HG03558 (cell line): ENCODE measurements around the gene PRR23A.
"Not testable (repeated sequence)": the region's sequence is repeated elsewhere in the genome, so short reads cannot be mapped to it uniquely, and the experiment has no call there.

Experiments used
- ATAC-seq: cut with Tn5 transposase; IDR thresholded peaks from one replicate; pipeline ENCODE4 v1.9.1; 2021; ENCODE audit warnings: moderate number of reproducible peaks; ENCODE audit not compliant: unreplicated experiment; ENCODE audit errors: extremely low read depth

Gene PRR23A

GRCh38 chr3:139006051-139006716 is at the start of gene PRR23A:
PRR23A (minus strand) TSS chr3:139006268; CDS start chr3:139006268, 0 bp downstream.
- no peak for ATAC-seq

- no peak for ATAC-seq
Measured at GRCh38 chr3:139052802-139053600, 46.9 kb upstream of the PRR23A start.

- ATAC-seq: no peak
Measured at GRCh38 chr3:139044366-139045210, 38.5 kb upstream of the PRR23A start, which contains the start of gene PRR23C. PRR23C (minus strand) TSS chr3:139044892; CDS start chr3:139044620, 272 bp downstream.

GRCh38 chr3:139043554-139044365 is 37.7 kb upstream of the PRR23A start:
- no peak for ATAC-seq

- ATAC-seq: no peak
Measured at GRCh38 chr3:139037478-139037877, 31.4 kb upstream of the PRR23A start.

GRCh38 chr3:139032326-139033002 is 26.4 kb upstream of the PRR23A start:
- no peak for ATAC-seq

GRCh38 chr3:139030576-139030975 is 24.5 kb upstream of the PRR23A start:
- not testable (repeated sequence) for ATAC-seq

- no peak for ATAC-seq
Measured at GRCh38 chr3:139024968-139025367, 18.9 kb upstream of the PRR23A start.

GRCh38 chr3:139020868-139021234 is 14.8 kb upstream of the PRR23A start, which contains the start of gene PRR23B:
PRR23B (minus strand) TSS chr3:139020926; CDS start chr3:139020661, 265 bp downstream.
- ATAC-seq: no peak

GRCh38 chr3:139020036-139020867 is 14.2 kb upstream of the PRR23A start:
- ATAC-seq: no peak

GRCh38 chr3:139016430-139017048 is 10.5 kb upstream of the PRR23A start:
- no peak for ATAC-seq

GRCh38 chr3:139005356-139005993 is 593 bp downstream of the PRR23A start:
- ATAC-seq: no peak

GRCh38 chr3:138995706-138996105 is 10.4 kb downstream of the PRR23A start:
- no peak for ATAC-seq

GRCh38 chr3:138987181-138987580 is 18.9 kb downstream of the PRR23A start:
- ATAC-seq: no peak

GRCh38 chr3:138985932-138986331 is 20.1 kb downstream of the PRR23A start:
- ATAC-seq: no peak

- no peak for ATAC-seq
Measured at GRCh38 chr3:138984816-138985215, 21.3 kb downstream of the PRR23A start.

GRCh38 chr3:138976047-138976446 is 30.0 kb downstream of the PRR23A start:
- no peak for ATAC-seq
